A673 (cell line): ENCODE results near the gene EXOC5.

Experiments
- CTCF ChIP-seq: fragments of 300-800, 200-600 bp; sonication (generic); conservative IDR thresholded peaks from 2 replicates; pipeline ENCODE4 v1.5.1; 2017; ENCODE audit warnings: low read depth, mild to moderate bottlenecking, antibody characterized with exemption, low read length, moderate library complexity, mixed read lengths
- EZH2 ChIP-seq: fragments of 200-600 bp; sonication (generic); IDR thresholded peaks from 2 replicates; pipeline ENCODE4 v1.6.1; 2017; ENCODE audit warnings: borderline replicate concordance, low read depth, mild to moderate bottlenecking, mixed read lengths, antibody characterized with exemption, low read length; ENCODE audit not compliant: poor library complexity, severe bottlenecking

GRCh38 chr14:57287745-57288144, 19.0 kb upstream of the EXOC5 start:
- TF ChIP-seq EZH2 (no peak), CTCF (no peak)
